GM19455 (cell line): ENCODE measurements around the gene DENND10.
A peak's percentile ranks its signal among the peaks of the same experiment; 100 is the strongest.
"Not testable (repeated sequence)": the region's sequence is repeated elsewhere in the genome, so short reads cannot be mapped to it uniquely, and the experiment has no call there.

ENCODE experiments used
- ATAC-seq: cut with Tn5 transposase; IDR thresholded peaks from one replicate; pipeline ENCODE4 v1.9.1; 2021; ENCODE audit not compliant: unreplicated experiment

Gene DENND10

DNA sequence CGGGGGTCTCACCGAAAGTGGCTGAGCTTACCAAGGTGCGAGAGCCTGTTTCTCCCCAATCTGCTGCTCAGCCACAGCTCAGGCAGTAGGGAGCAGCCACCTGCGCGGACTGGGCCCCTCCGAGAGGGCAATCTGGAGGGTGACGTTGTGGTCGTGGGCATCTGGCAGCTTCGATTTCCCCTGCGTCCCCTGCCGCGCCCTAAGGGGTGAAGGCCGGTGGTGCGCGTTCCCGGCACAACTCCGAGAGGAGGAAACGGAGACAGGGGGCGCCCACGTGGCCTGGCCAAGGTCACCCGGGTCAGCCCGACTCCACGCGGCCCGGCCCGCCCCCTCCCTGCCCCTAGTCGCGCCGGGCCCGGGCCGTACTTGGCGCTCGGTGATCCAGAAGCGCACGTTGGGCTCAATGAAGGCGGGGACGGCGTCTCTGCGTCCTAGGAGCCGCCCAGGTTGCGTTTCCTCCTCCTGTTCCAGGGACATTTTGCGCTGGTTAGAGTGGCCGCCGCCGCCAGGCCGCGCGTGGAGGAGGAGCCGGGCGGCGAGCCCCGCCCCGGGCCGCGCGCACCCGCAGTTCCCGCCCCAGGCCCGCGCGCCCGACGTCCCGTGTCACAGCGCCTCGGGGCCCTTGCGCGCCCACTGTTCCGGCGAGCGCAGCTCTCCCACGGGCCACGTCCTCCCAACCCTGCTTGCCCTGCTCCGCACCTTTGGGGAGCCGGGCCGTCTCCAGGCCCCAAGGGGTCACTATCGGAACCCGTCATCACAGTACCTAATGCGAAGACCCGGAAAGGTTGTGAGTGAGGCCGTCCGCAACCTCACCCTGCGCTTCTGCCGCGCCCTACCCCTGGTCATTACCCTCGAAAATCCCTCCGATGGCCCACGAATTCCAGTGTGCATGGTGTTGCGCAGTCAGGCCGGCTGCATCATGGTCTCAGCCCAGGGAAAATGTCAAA is 61.5 kb downstream of the DENND10 start, which contains the start of gene SFXN4:
Gene SFXN4 (minus strand): TSS at position 544 of the 947 bp plus-strand sequence. CDS start 67 bp downstream, at position 477.
- ATAC-seq, result peak; percentile 95

DNA sequence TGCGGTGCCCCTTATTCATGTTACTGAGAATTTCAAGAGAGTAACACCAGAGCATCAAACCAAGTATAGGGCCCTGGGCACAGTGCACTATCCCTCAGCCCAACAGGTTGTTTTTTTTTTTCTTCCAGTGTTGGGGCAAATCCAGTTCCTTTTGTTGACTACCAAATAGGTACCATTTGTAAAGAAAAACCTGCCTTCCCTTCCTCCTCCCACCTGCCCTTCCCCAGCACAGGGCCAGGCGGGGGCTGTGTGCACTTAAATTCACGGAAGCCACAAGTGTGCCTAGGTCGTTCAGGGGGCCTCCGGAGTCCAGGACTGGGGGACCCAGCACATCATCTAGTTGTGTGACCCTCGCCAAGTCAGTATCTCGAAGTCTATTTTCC is 62.2 kb downstream of the DENND10 start:
- ATAC-seq, result peak; percentile 1

DNA sequence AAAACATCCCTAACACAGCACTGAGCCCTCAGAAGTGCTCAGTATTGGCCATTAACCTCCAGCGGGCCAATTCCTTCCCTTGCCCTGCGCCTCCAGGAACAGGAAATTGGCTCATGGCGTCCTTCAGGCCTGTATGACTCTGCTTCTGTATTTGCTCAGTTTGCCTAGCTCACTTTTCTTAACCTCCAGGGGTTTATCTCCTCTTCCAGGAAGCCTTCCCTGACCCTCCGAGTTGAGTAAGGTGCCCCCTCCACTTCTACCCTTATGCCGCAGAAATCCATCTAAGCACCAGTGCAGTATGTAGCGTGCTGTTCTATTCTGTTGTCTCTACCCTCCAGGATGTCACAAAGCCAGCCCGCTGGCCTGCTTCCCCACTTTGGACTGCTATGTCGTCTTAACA is 62.7 kb downstream of the DENND10 start:
- ATAC-seq, result no peak

DNA sequence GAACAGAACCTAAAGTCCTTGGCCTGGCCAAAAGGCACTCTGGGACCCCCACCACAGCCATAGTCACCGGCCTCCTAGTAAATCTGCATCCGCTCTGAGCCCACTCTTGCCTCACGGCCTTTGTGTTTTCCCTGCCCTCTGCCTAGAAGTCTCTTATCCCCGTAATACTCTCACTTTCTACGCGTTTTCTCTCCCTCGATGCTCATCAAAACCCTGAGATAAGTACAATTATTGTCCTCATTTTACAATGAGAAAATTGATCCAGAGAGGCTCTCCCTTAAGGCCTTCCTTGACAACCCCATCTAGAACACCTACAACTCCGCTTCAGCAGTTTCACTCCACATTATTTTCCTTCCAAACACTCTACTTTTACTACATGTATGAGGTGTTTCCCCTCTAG is 63.1 kb downstream of the DENND10 start:
- no peak for ATAC-seq

DNA sequence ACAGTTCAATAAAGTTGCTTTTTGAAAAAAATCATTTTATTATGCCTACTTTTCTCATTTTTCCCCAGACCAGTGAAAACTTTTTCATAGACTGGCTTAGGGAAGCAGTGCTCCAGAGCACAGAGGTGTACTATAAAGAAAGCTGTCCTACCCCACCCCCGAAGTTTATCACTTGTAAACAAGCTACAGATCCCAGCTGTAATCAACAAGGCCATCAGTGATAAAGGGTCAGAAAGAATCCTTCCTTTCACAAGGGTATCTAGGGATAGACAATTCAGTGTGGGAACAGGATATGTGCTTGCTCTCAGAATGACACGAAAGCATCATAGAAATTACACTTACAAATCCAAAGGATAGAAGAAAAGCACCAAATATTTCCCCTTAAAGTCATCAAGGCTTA is 70.2 kb downstream of the DENND10 start:
- ATAC-seq, result no peak

DNA sequence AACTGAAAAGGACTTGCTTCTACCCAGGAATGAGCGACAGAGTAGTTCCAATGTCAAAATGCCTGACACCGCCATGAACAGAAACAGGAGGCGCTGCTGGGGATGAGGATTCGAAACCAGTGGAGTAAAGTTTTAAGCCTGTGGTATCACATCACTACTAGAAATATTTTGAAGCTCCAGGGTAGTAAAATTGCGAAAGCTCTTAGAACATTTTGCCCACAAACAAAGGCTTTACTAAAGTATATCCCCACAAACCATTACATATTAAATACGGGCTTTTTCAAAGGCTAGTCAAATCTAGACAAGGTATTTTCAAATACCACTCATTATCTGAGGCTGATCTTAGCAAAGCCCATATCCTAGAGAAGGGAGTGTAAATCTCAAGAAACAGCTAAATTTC is 72.3 kb downstream of the DENND10 start:
- no peak for ATAC-seq

DNA sequence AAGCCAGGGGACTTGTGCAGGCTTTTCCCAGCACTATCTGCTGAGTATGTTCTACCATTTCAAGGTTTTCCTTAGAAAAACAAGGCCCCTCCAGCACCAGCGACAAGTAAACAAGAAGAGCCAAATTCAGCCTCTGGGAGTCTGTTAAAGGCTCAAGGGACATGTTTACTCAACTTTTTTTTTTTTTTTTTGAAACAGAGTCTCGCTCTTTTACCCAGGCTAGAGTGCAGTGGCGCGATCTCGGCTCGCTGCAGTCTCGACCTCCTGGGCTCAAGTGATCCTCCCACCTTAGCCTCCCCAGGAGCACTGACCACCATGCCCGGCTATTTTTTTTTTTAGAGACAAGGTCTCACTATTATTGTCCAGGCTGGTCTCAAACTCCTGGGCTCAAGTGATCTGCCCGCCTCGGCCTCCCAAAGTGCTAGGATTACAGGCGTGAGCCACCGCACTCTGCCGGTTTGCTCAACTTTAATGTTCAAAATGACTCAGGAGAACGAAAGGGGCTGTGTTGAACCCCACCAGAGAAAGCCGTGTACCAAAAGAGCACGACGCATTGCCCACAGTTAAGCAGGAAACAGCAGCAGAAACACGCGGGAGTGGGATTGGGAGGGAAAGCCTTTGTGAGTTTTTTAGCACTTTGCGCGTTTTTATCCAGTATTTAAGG is 73.9 kb downstream of the DENND10 start:
- peak; percentile 8 for ATAC-seq

DNA sequence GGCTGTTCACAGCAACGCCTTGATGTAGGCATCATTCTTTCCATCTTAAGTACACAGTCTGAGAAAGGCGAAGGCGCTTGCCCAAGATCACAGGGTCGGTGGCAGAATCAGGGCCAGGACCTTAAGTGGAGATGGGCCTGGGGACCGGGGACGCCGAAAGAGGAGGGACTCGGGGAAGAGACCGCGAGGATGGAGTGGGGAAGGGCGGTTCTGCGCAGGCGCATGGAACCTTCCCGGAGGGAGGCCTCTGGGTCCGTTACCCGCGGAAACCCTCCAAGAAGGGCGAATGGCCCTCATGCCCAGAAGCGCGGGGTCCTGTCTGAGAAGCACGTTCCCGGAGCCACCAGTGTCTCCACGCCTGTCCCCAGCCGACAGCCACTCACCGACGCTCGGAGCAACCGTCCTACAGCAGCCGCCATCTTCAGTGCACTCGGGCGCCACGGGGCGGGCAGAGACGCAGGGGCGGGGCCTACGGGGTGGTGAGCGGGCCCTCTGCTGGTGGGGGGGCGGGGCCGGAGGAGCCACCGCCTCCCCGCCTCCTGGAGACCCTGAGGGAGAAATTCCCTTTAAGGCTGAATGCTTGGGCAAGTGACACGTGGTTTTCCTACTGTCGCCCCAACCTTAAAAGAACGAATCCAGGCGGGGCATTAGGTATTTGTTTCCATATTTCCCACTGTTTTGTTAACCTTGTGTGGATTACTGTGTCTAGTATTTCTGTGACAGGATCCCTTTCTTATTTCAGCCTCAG is 74.6 kb downstream of the DENND10 start, which contains the start of gene PRDX3:
Gene PRDX3 (minus strand): TSS at position 441 of the 748 bp plus-strand sequence. CDS start 22 bp downstream, at position 419.
- peak; percentile 94 for ATAC-seq

DNA sequence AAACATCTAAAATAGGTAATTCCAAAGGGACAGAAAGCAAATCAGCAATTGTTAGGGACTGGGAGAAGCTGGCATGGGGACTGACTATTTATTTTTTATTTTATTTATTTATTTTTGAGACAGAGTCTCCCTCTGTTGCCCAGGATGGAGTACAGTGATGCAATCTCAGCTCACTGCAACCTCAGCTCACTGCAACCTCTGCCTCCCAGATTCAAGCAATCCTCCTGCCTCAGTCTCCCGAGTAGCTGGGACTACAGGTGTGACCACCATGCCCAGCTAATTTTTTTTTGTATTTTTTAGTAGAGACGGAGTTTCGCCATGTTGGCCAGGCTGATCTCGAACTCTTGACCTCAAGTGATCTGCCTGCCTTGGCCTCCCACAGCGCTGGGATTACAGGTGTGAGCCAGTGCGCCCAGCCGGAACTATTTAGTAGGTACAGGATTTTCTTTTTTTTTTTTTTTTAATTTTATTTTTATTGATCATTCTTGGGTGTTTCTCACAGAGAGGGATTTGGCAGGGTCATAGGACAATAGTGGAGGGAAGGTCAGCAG is 77.0 kb downstream of the DENND10 start:
- not testable (repeated sequence) for ATAC-seq

DNA sequence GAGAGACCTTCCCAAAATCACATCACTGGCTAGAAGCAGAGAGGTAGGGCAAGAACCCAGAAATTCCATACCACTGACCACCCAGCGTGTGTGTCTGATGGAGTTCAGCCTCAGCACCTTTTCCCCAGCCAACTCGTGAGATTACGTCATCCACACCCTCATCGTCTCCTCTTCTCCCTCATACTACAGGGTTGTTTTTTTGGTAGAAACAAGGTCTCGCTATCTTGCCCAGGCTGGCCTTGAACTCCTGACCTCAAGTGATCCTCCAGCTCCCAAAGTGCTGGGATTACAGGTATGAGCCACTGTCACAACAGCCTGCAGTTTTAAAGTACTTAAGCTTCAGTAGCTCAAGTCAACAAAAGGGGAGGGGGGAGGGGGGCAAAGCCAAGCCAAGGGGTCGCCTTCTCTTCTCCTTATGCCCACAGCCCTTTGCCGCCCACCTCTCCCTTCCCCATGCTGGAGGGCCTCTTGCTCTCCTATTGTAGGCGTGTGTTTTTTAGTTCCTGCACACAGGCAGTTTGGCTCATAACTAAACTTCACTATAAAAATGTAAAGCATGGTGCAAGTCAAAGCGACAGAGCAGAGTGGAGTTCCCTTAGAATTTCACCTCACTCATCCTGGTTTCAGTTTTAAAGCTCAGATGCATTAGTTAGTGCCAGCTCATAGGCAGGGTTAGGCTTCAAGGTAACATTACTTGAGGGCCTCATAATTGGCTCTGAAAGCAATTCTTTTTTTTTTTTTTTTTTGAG is 79.9 kb downstream of the DENND10 start:
- no peak for ATAC-seq
